OCI-LY3 (cell line): Measurements from ENCODE around the gene NUDCD3.

Experiments
- H2AFZ ChIP-seq: fragments of 200-600, 300-600 bp; shearing (Covaris generic); 2 replicates; pipeline ENCODE4 v1.6.0; 2014; ENCODE audit warnings: antibody characterized with exemption, low read depth, low read length
- H3K27ac ChIP-seq: fragments of 200-600, 300-600 bp; sonication (generic); 2 replicates; pipeline ENCODE4 v1.5.1; 2014; ENCODE audit warnings: mild to moderate bottlenecking, low read length, moderate library complexity, mixed read lengths
- H3K27me3 ChIP-seq: fragments of 200-600, 300-600 bp; sonication (generic); 2 replicates; pipeline ENCODE4 v1.6.1; 2014; ENCODE audit warnings: low read depth, low read length, mixed read lengths
- H3K36me3 ChIP-seq: fragments of 200-600, 300-600 bp; sonication (generic); replicated peaks from 2 replicates; pipeline ENCODE3; 2014; ENCODE audit warnings: low read depth, low read length, mixed read lengths
- H3K4me1 ChIP-seq: fragments of 300-600, 200-600 bp; sonication (generic); 2 replicates; pipeline ENCODE4 v1.6.1; 2014; ENCODE audit warnings: low read length, mixed read lengths
- H3K4me2 ChIP-seq: fragments of 200-600, 300-600 bp; sonication (generic); 2 replicates; pipeline ENCODE4 v1.6.1; 2014; ENCODE audit warnings: low read length, mixed read lengths
- H3K4me3 ChIP-seq: fragments of 300-600, 200-600 bp; sonication (generic); 2 replicates; pipeline ENCODE4 v1.5.1; 2014; ENCODE audit warnings: antibody characterized with exemption, mild to moderate bottlenecking, low read length, moderate library complexity
- H3K79me2 ChIP-seq: fragments of 300-600, 200-600 bp; shearing (Covaris generic); 2 replicates; pipeline ENCODE4 v1.6.1; 2014; ENCODE audit warnings: mild to moderate bottlenecking, low read length, mixed read lengths
- H3K9ac ChIP-seq: fragments of 300-600, 200-600 bp; shearing (Covaris generic); 2 replicates; pipeline ENCODE4 v1.6.0; 2014; ENCODE audit warnings: mild to moderate bottlenecking, low read length, moderate library complexity
- H3K9me3 ChIP-seq: fragments of 200-600, 300-600 bp; shearing (Covaris generic); 2 replicates; pipeline ENCODE4 v1.6.1; 2014; ENCODE audit warnings: low read length, mixed read lengths; ENCODE audit not compliant: insufficient read depth
- H4K20me1 ChIP-seq: fragments of 200-600, 300-600 bp; sonication (generic); 2 replicates; pipeline ENCODE4 v1.6.1; 2016; ENCODE audit warnings: low read length, mixed read lengths; ENCODE audit not compliant: insufficient read depth
- EZH2phosphoT487 ChIP-seq: fragments of 200-600 bp; shearing (Covaris generic); IDR thresholded peaks from 2 replicates; pipeline ENCODE4 v1.6.1; 2018; ENCODE audit warnings: antibody characterized with exemption, mixed run types, low read depth
- TF ChIP-seq, protein P1 (sequence below): fragments of 200-600, 300-600 bp; sonication (generic); IDR thresholded peaks from 2 replicates; pipeline ENCODE4 v1.5.1; 2014; ENCODE audit warnings: antibody characterized with exemption, low read length, low read depth

Gene NUDCD3

DNA sequence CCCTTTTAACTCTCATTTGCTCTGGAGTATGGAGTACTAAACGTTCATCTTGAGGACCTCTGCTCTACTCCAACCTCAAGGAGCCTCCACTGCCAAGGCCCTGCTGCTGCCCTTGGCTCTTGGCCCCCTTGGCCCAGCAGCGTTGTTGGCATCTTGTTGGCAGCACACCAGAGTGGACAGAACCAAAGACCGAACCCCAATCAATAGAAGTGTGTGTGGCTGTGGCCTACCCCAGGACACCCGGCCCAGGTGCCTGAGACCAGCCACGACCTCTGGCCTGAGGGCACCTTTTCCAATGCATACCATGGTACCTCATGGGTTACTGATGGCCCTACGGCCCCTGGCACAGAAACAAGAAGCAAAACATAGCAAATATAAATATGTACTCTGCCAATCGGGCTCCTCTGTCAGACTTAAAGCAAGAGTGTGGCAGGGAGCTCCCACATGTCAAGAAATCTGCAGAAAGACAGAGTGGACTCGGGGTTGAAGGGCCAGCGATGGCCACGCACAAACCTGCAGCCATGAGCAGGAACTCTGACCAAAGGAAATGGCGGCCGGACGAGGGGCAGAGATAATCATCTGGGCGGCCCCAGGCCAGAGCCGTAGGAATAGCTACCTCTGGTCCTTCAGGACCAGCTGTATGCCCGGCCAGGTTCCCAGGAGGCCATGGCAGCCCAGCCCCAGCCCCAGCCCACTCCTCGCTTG, 47.8 kb upstream of the NUDCD3 start:
- H3K4me3 ChIP-seq, result no peak overlapping the region

DNA sequence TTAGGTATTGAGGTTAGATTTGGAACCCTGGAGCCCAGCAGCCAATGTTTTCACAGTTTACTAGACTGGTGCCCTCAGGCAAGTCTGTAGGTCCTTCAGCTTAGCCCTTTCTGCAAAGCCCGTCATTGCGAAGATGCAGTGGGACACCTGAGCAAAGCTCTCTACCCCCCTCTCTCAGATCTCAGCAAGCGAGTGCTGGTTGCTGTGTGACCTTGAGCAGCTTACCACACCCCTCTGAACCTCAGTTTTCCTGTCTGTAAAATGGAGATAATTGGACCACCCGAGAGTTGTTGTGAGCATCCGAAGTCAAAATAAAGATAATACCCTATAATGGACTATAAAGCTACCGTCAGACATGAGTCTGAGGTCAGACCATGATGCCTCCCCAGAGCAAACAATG, 47.0 kb upstream of the NUDCD3 start:
- Histone ChIP-seq H3K4me1 (no peaks in the 10 kb centered on the region), H3K36me3 (no peaks in the 10 kb centered on the region)

More for the DNA sequence above, 47.8 kb upstream of the NUDCD3 start:
- no peaks in the 10 kb centered on the region for H3K4me1 ChIP-seq
- H3K79me2 ChIP-seq, result no peaks in the 10 kb centered on the region
- TF ChIP-seq EZH2phosphoT487, result no peak
- TF ChIP-seq, protein P1, sequence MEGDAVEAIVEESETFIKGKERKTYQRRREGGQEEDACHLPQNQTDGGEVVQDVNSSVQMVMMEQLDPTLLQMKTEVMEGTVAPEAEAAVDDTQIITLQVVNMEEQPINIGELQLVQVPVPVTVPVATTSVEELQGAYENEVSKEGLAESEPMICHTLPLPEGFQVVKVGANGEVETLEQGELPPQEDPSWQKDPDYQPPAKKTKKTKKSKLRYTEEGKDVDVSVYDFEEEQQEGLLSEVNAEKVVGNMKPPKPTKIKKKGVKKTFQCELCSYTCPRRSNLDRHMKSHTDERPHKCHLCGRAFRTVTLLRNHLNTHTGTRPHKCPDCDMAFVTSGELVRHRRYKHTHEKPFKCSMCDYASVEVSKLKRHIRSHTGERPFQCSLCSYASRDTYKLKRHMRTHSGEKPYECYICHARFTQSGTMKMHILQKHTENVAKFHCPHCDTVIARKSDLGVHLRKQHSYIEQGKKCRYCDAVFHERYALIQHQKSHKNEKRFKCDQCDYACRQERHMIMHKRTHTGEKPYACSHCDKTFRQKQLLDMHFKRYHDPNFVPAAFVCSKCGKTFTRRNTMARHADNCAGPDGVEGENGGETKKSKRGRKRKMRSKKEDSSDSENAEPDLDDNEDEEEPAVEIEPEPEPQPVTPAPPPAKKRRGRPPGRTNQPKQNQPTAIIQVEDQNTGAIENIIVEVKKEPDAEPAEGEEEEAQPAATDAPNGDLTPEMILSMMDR, result no peak
- no peak overlapping the region for H3K27ac ChIP-seq
- no peak overlapping the region for H3K4me2 ChIP-seq
- no peaks in the 10 kb centered on the region for H3K9me3 ChIP-seq
- no peak overlapping the region for H3K9ac ChIP-seq
- no peaks in the 10 kb centered on the region for H4K20me1 ChIP-seq
- no peaks in the 10 kb centered on the region for H3K27me3 ChIP-seq
- H3K36me3 ChIP-seq, result no peaks in the 10 kb centered on the region
- no peak overlapping the region for H2AFZ ChIP-seq

DNA sequence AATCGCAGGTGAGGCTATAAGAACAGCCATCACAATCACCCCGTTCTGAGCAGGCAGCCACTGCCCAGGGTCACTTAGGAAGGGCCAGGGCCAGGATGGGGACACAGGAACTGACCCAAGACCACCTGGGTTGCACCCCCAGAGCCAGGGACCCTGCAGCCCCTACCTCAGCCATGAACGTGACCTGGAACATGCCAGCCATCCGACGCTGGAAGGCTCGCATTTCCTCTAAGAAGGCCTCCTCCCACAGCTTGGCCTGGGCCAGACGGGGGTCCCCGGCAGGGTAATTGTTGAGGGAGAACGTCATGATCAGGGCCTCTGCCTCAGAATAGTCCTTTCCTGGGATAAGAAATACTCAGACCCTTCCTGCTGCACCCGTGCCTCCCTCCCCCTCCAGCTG, 45.6 kb upstream of the NUDCD3 start:
- Histone ChIP-seq H4K20me1 (no peaks in the 10 kb centered on the region), H3K27me3 (no peaks in the 10 kb centered on the region), H3K4me2 (no peak overlapping the region), H3K79me2 (no peaks in the 10 kb centered on the region), H3K9me3 (no peaks in the 10 kb centered on the region), H2AFZ (no peak overlapping the region), H3K36me3 (no peaks in the 10 kb centered on the region), H3K27ac (no peak overlapping the region), H3K4me1 (no peaks in the 10 kb centered on the region), H3K4me3 (no peak overlapping the region), H3K9ac (no peak overlapping the region)
- no peak for TF ChIP-seq EZH2phosphoT487
- TF ChIP-seq, protein P1, result no peak

More for the DNA sequence above, 47.0 kb upstream of the NUDCD3 start:
- TF ChIP-seq EZH2phosphoT487, result no peak
- TF ChIP-seq, protein P1, result no peak
- Histone ChIP-seq H3K27ac (no peak overlapping the region), H4K20me1 (no peaks in the 10 kb centered on the region), H3K4me2 (no peak overlapping the region), H3K9ac (no peak overlapping the region), H3K9me3 (no peaks in the 10 kb centered on the region), H3K4me3 (no peak overlapping the region), H2AFZ (no peak overlapping the region), H3K79me2 (no peaks in the 10 kb centered on the region), H3K27me3 (no peaks in the 10 kb centered on the region)

DNA sequence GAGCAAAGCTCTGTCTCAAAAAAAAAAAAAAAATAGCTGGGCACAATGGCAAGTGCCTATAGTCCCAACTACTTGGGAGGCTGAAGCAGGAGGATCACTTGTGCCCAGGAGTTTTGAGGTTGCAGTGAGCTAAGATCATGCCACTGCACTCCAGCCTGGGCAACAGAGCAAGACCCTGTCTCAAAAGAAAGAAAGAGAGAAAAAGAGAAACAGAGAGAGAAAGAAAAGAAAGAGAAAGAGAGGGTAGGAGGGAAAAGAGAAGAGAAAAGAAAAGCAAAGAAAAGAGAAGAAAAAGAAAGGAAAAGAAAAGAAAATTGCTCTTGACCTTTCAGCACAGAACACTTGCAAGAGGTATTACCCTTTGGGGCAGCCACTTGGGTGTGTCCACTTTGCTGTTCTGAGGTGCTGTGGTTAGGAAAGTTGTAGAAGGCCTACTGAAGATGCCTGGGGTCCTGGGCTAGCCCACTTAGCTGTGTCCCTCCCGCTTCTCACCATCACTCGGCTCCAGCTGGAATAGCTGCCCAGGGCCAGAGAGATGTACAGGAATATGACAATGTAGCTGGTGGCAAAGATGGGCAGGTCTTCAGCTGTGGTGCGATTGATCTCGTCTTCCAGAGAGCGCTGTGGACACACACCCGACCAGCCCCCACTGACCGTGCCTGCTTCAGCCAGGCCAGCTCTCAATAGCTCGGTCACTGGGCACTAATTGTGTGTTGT, 45.0 kb upstream of the NUDCD3 start:
- H3K9ac ChIP-seq, result no peak overlapping the region

More for the DNA sequence above, 45.0 kb upstream of the NUDCD3 start:
- Histone ChIP-seq H3K4me3 (no peak overlapping the region), H3K4me2 (no peak overlapping the region), H3K36me3 (no peaks in the 10 kb centered on the region), H3K4me1 (no peaks in the 10 kb centered on the region), H3K27ac (no peak overlapping the region), H3K79me2 (no peaks in the 10 kb centered on the region), H4K20me1 (no peaks in the 10 kb centered on the region), H3K27me3 (no peaks in the 10 kb centered on the region), H3K9me3 (no peaks in the 10 kb centered on the region), H2AFZ (no peak overlapping the region)
- TF ChIP-seq, protein P1, result no peak
- TF ChIP-seq EZH2phosphoT487, result no peak
